CD4-positive, alpha-beta T cell treated with Interleukin-15 for 1 hour (primary cell): ENCODE results near the gene TXNRD2.

Source experiments
- DNase-seq: peaks from one replicate; pipeline ENCODE4 v3.0.0-alpha.2; 2020

TXNRD2 gene

GRCh38 chr22:19854778-19855503 is 86.7 kb downstream of the TXNRD2 start, which contains the start of the genes GNB1L and RTL10:
Gene GNB1L, minus strand, starts transcription at chr22:19854874. Its CDS starts 33,519 bp downstream, at chr22:19821355.
Gene RTL10, minus strand, starts transcription at chr22:19854874. Its CDS starts 2,613 bp downstream, at chr22:19852261.
- DNase-seq = peak; percentile 95

GRCh38 chr22:19853879-19854777 is 87.5 kb downstream of the TXNRD2 start:
- DNase-seq = no peak

GRCh38 chr22:19853058-19853878 is 88.3 kb downstream of the TXNRD2 start:
- DNase-seq = no peak

- DNase-seq = no peak
Measured at GRCh38 chr22:19852177-19852781, 89.3 kb downstream of the TXNRD2 start.

GRCh38 chr22:19851291-19852176 is 90.1 kb downstream of the TXNRD2 start:
- DNase-seq = no peak

- no peak for DNase-seq
Measured at GRCh38 chr22:19850763-19851109, 90.9 kb downstream of the TXNRD2 start.

GRCh38 chr22:19849835-19850762 is 91.5 kb downstream of the TXNRD2 start:
- no peak for DNase-seq

- DNase-seq = no peak
Measured at GRCh38 chr22:19848298-19849224, 93.1 kb downstream of the TXNRD2 start.

- DNase-seq = no peak
Measured at GRCh38 chr22:19847345-19847632, 94.3 kb downstream of the TXNRD2 start.

GRCh38 chr22:19846620-19847344 is 94.8 kb downstream of the TXNRD2 start:
- DNase-seq = no peak

GRCh38 chr22:19845054-19845722 is 96.4 kb downstream of the TXNRD2 start:
- DNase-seq = no peak

- DNase-seq = peak; percentile 40
Measured at GRCh38 chr22:19844377-19845053, 97.1 kb downstream of the TXNRD2 start.

- DNase-seq = no peak
Measured at GRCh38 chr22:19843857-19844376, 97.7 kb downstream of the TXNRD2 start.

- no peak for DNase-seq
Measured at GRCh38 chr22:19843107-19843856, 98.3 kb downstream of the TXNRD2 start.

GRCh38 chr22:19842393-19843106 is 99.1 kb downstream of the TXNRD2 start:
- DNase-seq = no peak
